HEK293 (cell line): Measurements from ENCODE around the gene MYO9B.
"Not testable (repeated sequence)": the region's sequence is repeated elsewhere in the genome, so short reads cannot be mapped to it uniquely, and the experiment has no call there.

Experiments used
- CTCF ChIA-PET: fragments of 350-600 bp; formaldehyde crosslinking; extraction: SDS; loops from one replicate; lab custom pipeline; 2021; ENCODE audit warnings: antibody characterized with exemption; lab: Yijun Ruan, JAX
- POLR2A ChIA-PET: fragments of 300-600 bp; formaldehyde crosslinking; extraction: SDS; loops from one replicate; lab custom pipeline; 2020; ENCODE audit warnings: antibody characterized with exemption, inconsistent platforms; lab: Yijun Ruan, JAX
- H3K27ac ChIP-seq: fragments of 200-500 bp; sonication (Bioruptor generic); 2 replicates; pipeline ENCODE4 v1.5.1; 2014; ENCODE audit warnings: low read depth, low read length, control low read depth, inconsistent platforms; ENCODE audit errors: extremely low read depth
- H3K36me3 ChIP-seq, 2 experiments: fragments of 200-500 bp in 1 of 2; sonication (Bioruptor generic) in 1 of 2; 1 replicate in 1 of 2; 2 replicates in 1 of 2; pipeline ENCODE4 v1.5.1; 2014 to 2017; ENCODE audit warnings: inconsistent platforms in 2 of 2, low read length in 2 of 2; ENCODE audit not compliant: control insufficient read depth in 2 of 2, insufficient read depth in 1 of 2
- H3K4me1 ChIP-seq: fragments of 200-500 bp; sonication (Bioruptor generic); 2 replicates; pipeline ENCODE4 v1.5.1; 2014; ENCODE audit warnings: mild to moderate bottlenecking, low read length, inconsistent platforms; ENCODE audit not compliant: control insufficient read depth, insufficient read depth
- H3K4me3 ChIP-seq: 2 replicates; pipeline ENCODE4 v1.5.1; 2011; ENCODE audit warnings: low read depth, mild to moderate bottlenecking, control low read depth, low read length, moderate library complexity
- H3K9me3 ChIP-seq: fragments of 200-500 bp; sonication (Bioruptor generic); 2 replicates; pipeline ENCODE4 v1.5.1; 2014; ENCODE audit warnings: low read depth, low read length, inconsistent platforms; ENCODE audit not compliant: control insufficient read depth, insufficient read depth
- KLF10 ChIP-seq: fragments of 450-650 bp; IDR thresholded peaks from 2 replicates; pipeline ENCODE4 v1.5.1; 2018; ENCODE audit warnings: missing biosample characterization, mild to moderate bottlenecking, missing genetic modification characterization
- PRDM1 ChIP-seq: fragments of 450-650 bp; formaldehyde crosslinking; IDR thresholded peaks from 2 replicates; pipeline ENCODE4; 2016; ENCODE audit warnings: missing biosample characterization, missing genetic modification characterization
- SETDB1 ChIP-seq: IDR thresholded peaks from one replicate; pipeline ENCODE4 v1.6.1; 2017; ENCODE audit warnings: mild to moderate bottlenecking, low read length, moderate library complexity, mixed read lengths; ENCODE audit not compliant: insufficient read length
- TRIM28 ChIP-seq: IDR thresholded peaks from 2 replicates; pipeline ENCODE4 v1.6.1; 2011; ENCODE audit warnings: low read length, control low read depth, borderline replicate concordance
- ZBTB21 ChIP-seq: fragments of 450-650 bp; formaldehyde crosslinking; IDR thresholded peaks from 2 replicates; pipeline ENCODE4 v1.5.1; 2017; ENCODE audit warnings: missing biosample characterization, missing genetic modification characterization
- ZBTB8A ChIP-seq: fragments of 450-650 bp; formaldehyde crosslinking; IDR thresholded peaks from 2 replicates; pipeline ENCODE4 v1.5.1; 2016; ENCODE audit warnings: missing biosample characterization, missing genetic modification characterization
- ZFHX2 ChIP-seq: fragments of 450-650 bp; formaldehyde crosslinking; conservative IDR thresholded peaks from 2 replicates; pipeline ENCODE4 v1.5.1; 2016; ENCODE audit warnings: missing biosample characterization, missing genetic modification characterization
- ZNF146 ChIP-seq: fragments of 450-650 bp; formaldehyde crosslinking; IDR thresholded peaks from 2 replicates; pipeline ENCODE4 v1.5.1; 2016; ENCODE audit warnings: missing biosample characterization, missing genetic modification characterization
- ZNF23 ChIP-seq: fragments of 450-650 bp; formaldehyde crosslinking; IDR thresholded peaks from 2 replicates; pipeline ENCODE4 v1.5.1; 2016; ENCODE audit warnings: missing biosample characterization, missing genetic modification characterization, borderline replicate concordance
- ZNF280D ChIP-seq: fragments of 450-650 bp; formaldehyde crosslinking; IDR thresholded peaks from 2 replicates; pipeline ENCODE4 v1.5.1; 2016; ENCODE audit warnings: missing biosample characterization, missing genetic modification characterization
- ZNF292 ChIP-seq: fragments of 450-650 bp; formaldehyde crosslinking; IDR thresholded peaks from 2 replicates; pipeline ENCODE4 v1.5.1; 2016; ENCODE audit warnings: low read depth, missing biosample characterization, missing genetic modification characterization, borderline replicate concordance
- ZNF488 ChIP-seq: fragments of 450-650 bp; formaldehyde crosslinking; IDR thresholded peaks from 2 replicates; pipeline ENCODE4 v1.5.1; 2016; ENCODE audit warnings: missing biosample characterization, missing genetic modification characterization
- ZNF518A ChIP-seq: fragments of 450-650 bp; formaldehyde crosslinking; conservative IDR thresholded peaks from 2 replicates; pipeline ENCODE4 v1.5.1; 2016; ENCODE audit warnings: low read depth, missing biosample characterization, missing genetic modification characterization
- ZNF560 ChIP-seq: fragments of 450-650 bp; formaldehyde crosslinking; IDR thresholded peaks from 2 replicates; pipeline ENCODE4 v1.5.1; 2017; ENCODE audit warnings: missing biosample characterization, missing genetic modification characterization, borderline replicate concordance
- ZNF791 ChIP-seq: fragments of 450-650 bp; formaldehyde crosslinking; IDR thresholded peaks from 2 replicates; pipeline ENCODE4 v1.5.1; 2016; ENCODE audit warnings: missing biosample characterization, missing genetic modification characterization
- ZNF837 ChIP-seq: fragments of 450-650 bp; formaldehyde crosslinking; IDR thresholded peaks from 2 replicates; pipeline ENCODE4 v1.5.1; 2016; ENCODE audit warnings: missing biosample characterization, missing genetic modification characterization
- ZSCAN18 ChIP-seq: fragments of 450-650 bp; formaldehyde crosslinking; IDR thresholded peaks from 2 replicates; pipeline ENCODE4 v1.5.1; 2016; ENCODE audit warnings: missing biosample characterization, missing genetic modification characterization
- ZSCAN23 ChIP-seq: fragments of 450-650 bp; formaldehyde crosslinking; IDR thresholded peaks from 2 replicates; pipeline ENCODE4 v1.5.1; 2016; ENCODE audit warnings: missing biosample characterization, missing genetic modification characterization

The MYO9B gene

GRCh38 chr19:17137417-17137816 lies 61.8 kb downstream of the MYO9B start (continued):
- no peak for TF ChIP-seq ZBTB21 (tag by site-specific recombination)
- TF ChIP-seq ZNF292: no peak
- no peak for TF ChIP-seq TRIM28
- no peak for TF ChIP-seq KLF10 (tag by site-specific recombination)
- no peak for TF ChIP-seq ZNF837 (tag by site-specific recombination)
- TF ChIP-seq ZNF23: no peak
- TF ChIP-seq ZSCAN18 (tag by site-specific recombination): no peak

- H3K4me1 ChIP-seq: peaks cover 14% of the 10 kb centered on the region
- CTCF ChIA-PET, H3K9me3 ChIP-seq, POLR2A ChIA-PET, H3K36me3 ChIP-seq, H3K27ac ChIP-seq, H3K4me3 ChIP-seq: not testable (repeated sequence)
- TF ChIP-seq ZNF280D (tag by site-specific recombination) (0 out of 2 replicates have a peak, but pooled peaks have one; percentile 46), ZNF146 (tag by site-specific recombination) (peak; percentile 99)
These were observed 62.7 kb downstream of the MYO9B start for GRCh38 chr19:17138052-17138846.

- H3K36me3 ChIP-seq: no peaks in the 10 kb centered on the region; a peak in 1 of 3 replicates
- no peak overlapping the region for H3K27ac ChIP-seq
- no peak for TF ChIP-seq ZNF146 (tag by site-specific recombination)
- TF ChIP-seq SETDB1: no peak
- no peak for TF ChIP-seq ZBTB8A (tag by site-specific recombination)
- TF ChIP-seq PRDM1: no peak
- no peak for TF ChIP-seq ZFHX2 (tag by site-specific recombination)
- TF ChIP-seq ZNF488 (tag by site-specific recombination): no peak
- no peak for TF ChIP-seq ZSCAN23 (tag by site-specific recombination)
- no peak for TF ChIP-seq ZNF560
- no peak for TF ChIP-seq ZSCAN18 (tag by site-specific recombination)
- TF ChIP-seq ZNF518A: no peak
- no peak for TF ChIP-seq ZNF791
These were observed 63.5 kb downstream of the MYO9B start for GRCh38 chr19:17138937-17139598.

More at GRCh38 chr19:17138937-17139598, 63.5 kb downstream of the MYO9B start:
- no peaks in the 10 kb centered on the region for H3K9me3 ChIP-seq
- CTCF ChIA-PET: no interaction called here
- POLR2A ChIA-PET: no interaction called here
- no peak overlapping the region for H3K4me3 ChIP-seq
- peaks cover 14% of the 10 kb centered on the region for H3K4me1 ChIP-seq
